H9 (cell line): ENCODE data around the gene GXYLT1. TPM values are rescaled to one million over a fixed set of nuclear protein-coding genes. Genes with fewer than 3 reads are reported as not detected.

Experiments used
- DNase-seq: peaks from one replicate; pipeline ENCODE4 v3.0.0-alpha.2; 2017
- H2AFZ ChIP-seq: one replicate; pipeline ENCODE4 v1.6.1; 2013; ENCODE audit warnings: mild to moderate bottlenecking, low read length, control low read depth, moderate library complexity
- H2AK5ac ChIP-seq: 2 replicates; pipeline ENCODE4 v1.6.1; 2013; ENCODE audit warnings: low read length, control low read depth, mixed read lengths; ENCODE audit not compliant: insufficient read length
- H2BK120ac ChIP-seq: one replicate; pipeline ENCODE4 v1.6.1; 2013; ENCODE audit warnings: low read depth, mild to moderate bottlenecking, low read length, control low read depth, inconsistent platforms; ENCODE audit not compliant: poor library complexity, severe bottlenecking
- H2BK12ac ChIP-seq: 2 replicates; pipeline ENCODE4 v1.6.1; 2013; ENCODE audit warnings: low read length, control low read depth, mixed read lengths, low read depth; ENCODE audit not compliant: insufficient read length
- H2BK15ac ChIP-seq: 2 replicates; pipeline ENCODE4 v1.6.1; 2013; ENCODE audit warnings: low read depth, low read length, control low read depth
- H2BK20ac ChIP-seq: one replicate; pipeline ENCODE4 v1.6.1; 2013; ENCODE audit warnings: low read depth, mild to moderate bottlenecking, low read length, control low read depth, inconsistent platforms; ENCODE audit not compliant: poor library complexity, severe bottlenecking
- H2BK5ac ChIP-seq: 2 replicates; pipeline ENCODE4 v1.6.1; 2013; ENCODE audit warnings: low read length, control low read depth, mixed read lengths; ENCODE audit not compliant: insufficient read length
- H3K14ac ChIP-seq: 2 replicates; pipeline ENCODE4 v1.6.1; 2013; ENCODE audit warnings: low read length, control low read depth; ENCODE audit not compliant: insufficient read depth
- H3K18ac ChIP-seq: 2 replicates; pipeline ENCODE4 v1.6.1; 2013; ENCODE audit warnings: low read depth, mild to moderate bottlenecking, mixed read lengths, low read length, control low read depth; ENCODE audit not compliant: insufficient read length
- H3K23ac ChIP-seq: 2 replicates; pipeline ENCODE4 v1.6.1; 2013; ENCODE audit warnings: low read length, control low read depth, mixed read lengths, low read depth; ENCODE audit not compliant: insufficient read length
- H3K23me2 ChIP-seq: 2 replicates; pipeline ENCODE4 v1.6.1; 2013; ENCODE audit warnings: low read depth, mild to moderate bottlenecking, mixed read lengths, low read length, control low read depth; ENCODE audit not compliant: insufficient read length, poor library complexity, severe bottlenecking
- H3K27ac ChIP-seq: 2 replicates; pipeline ENCODE4 v1.5.1; 2013; ENCODE audit warnings: low read length, control low read depth, mixed read lengths, low read depth; ENCODE audit not compliant: insufficient read length
- H3K27me3 ChIP-seq: 2 replicates; pipeline ENCODE4 v1.6.1; 2013; ENCODE audit warnings: low read length, control low read depth, inconsistent platforms; ENCODE audit not compliant: insufficient read depth
- H3K4ac ChIP-seq: 2 replicates; pipeline ENCODE4 v1.6.1; 2013; ENCODE audit warnings: low read depth, mild to moderate bottlenecking, control low read depth, inconsistent platforms, low read length, moderate library complexity
- H3K4me1 ChIP-seq: 2 replicates; pipeline ENCODE4 v1.6.1; 2013; ENCODE audit warnings: low read length, control low read depth, inconsistent platforms; ENCODE audit not compliant: insufficient read depth
- H3K4me2 ChIP-seq: 2 replicates; pipeline ENCODE4 v1.6.1; 2013; ENCODE audit warnings: low read length, control low read depth, mixed read lengths; ENCODE audit not compliant: insufficient read length, insufficient read depth
- H3K56ac ChIP-seq: 2 replicates; pipeline ENCODE4 v1.6.1; 2013; ENCODE audit warnings: low read depth, mild to moderate bottlenecking, mixed read lengths, low read length, control low read depth; ENCODE audit not compliant: insufficient read length
- H3K79me1 ChIP-seq: 2 replicates; pipeline ENCODE4 v1.6.1; 2013; ENCODE audit warnings: low read depth, mild to moderate bottlenecking, moderate library complexity, low read length, control low read depth, inconsistent platforms; ENCODE audit not compliant: insufficient read depth, poor library complexity, severe bottlenecking
- H3K79me2 ChIP-seq: 2 replicates; pipeline ENCODE4 v1.6.1; 2013; ENCODE audit warnings: low read length, control low read depth, inconsistent platforms; ENCODE audit not compliant: insufficient read depth
- H3K9ac ChIP-seq: 2 replicates; pipeline ENCODE4 v1.6.1; 2013; ENCODE audit warnings: low read length, control low read depth, mixed read lengths; ENCODE audit not compliant: insufficient read length; ENCODE audit errors: extremely low read depth
- H3K9me3 ChIP-seq: one replicate; pipeline ENCODE4 v1.6.1; 2013; ENCODE audit warnings: low read depth, low read length, inconsistent platforms; ENCODE audit not compliant: control insufficient read depth
- H3T11ph ChIP-seq: one replicate; pipeline ENCODE4 v1.6.1; 2013; ENCODE audit warnings: mild to moderate bottlenecking, low read length, control low read depth, inconsistent platforms
- H4K20me1 ChIP-seq: one replicate; pipeline ENCODE4 v1.6.1; 2013; ENCODE audit not compliant: control insufficient read depth, insufficient read length, insufficient read depth
- H4K5ac ChIP-seq: 2 replicates; pipeline ENCODE4 v1.6.1; 2013; ENCODE audit warnings: low read depth, mild to moderate bottlenecking, mixed read lengths, low read length, control low read depth; ENCODE audit not compliant: insufficient read length
- H4K8ac ChIP-seq: replicated peaks from 2 replicates; pipeline ENCODE4 v1.6.1; 2013; ENCODE audit warnings: low read length, control low read depth, mixed read lengths, low read depth; ENCODE audit not compliant: insufficient read length
- H4K91ac ChIP-seq: 2 replicates; pipeline ENCODE4 v1.6.1; 2013; ENCODE audit warnings: low read depth, mild to moderate bottlenecking, moderate library complexity, mixed read lengths, low read length, control low read depth; ENCODE audit not compliant: insufficient read length
- H3K27ac Mint-ChIP-seq, 3 experiments: 2 replicates in 2 of 3; 3 replicates in 1 of 3; pipeline ENCODE4 v1.8.0; 2020 to 2021; ENCODE audit warnings: mixed read lengths in 3 of 3, mild to moderate bottlenecking in 1 of 3, moderate library complexity in 1 of 3
- H3K27me3 Mint-ChIP-seq: 2 replicates; pipeline ENCODE4 v1.8.0; 2021; ENCODE audit warnings: low read depth, mild to moderate bottlenecking, moderate library complexity, mixed read lengths
- H3K36me3 Mint-ChIP-seq, 3 experiments: 2 replicates in 2 of 3; 3 replicates in 1 of 3; pipeline ENCODE4 v1.8.0; 2020 to 2021; ENCODE audit warnings: low read depth in 3 of 3, mixed read lengths in 3 of 3; ENCODE audit not compliant: insufficient read depth in 1 of 3
- H3K4me1 Mint-ChIP-seq, 2 experiments: 2 replicates each; pipeline ENCODE4 v1.8.0; 2020; ENCODE audit warnings: mixed read lengths in 2 of 2
- H3K4me3 Mint-ChIP-seq, 2 experiments: 2 replicates in 1 of 2; 3 replicates in 1 of 2; pipeline ENCODE4 v1.8.0; 2020 to 2021; ENCODE audit warnings: mild to moderate bottlenecking in 2 of 2, mixed read lengths in 2 of 2, moderate library complexity in 1 of 2
- H3K9me3 Mint-ChIP-seq, 2 experiments: 2 replicates in 1 of 2; 3 replicates in 1 of 2; pipeline ENCODE4 v1.8.0; 2020; ENCODE audit warnings: mild to moderate bottlenecking in 2 of 2, mixed read lengths in 2 of 2, moderate library complexity in 1 of 2
- WGBS: extraction: QIAGEN DNeasy Blood & Tissue Kit; methylation state at CpG from one replicate; pipeline ENCODE4 v1.1.7; 2013; ENCODE audit warnings: missing lambda C conversion rate, low lambda C conversion rate, mixed read lengths; ENCODE audit not compliant: insufficient read length; ENCODE audit errors: extremely low coverage; 5-methylcytosine and 5-hydroxymethylcytosine counted together
- total RNA-seq: library from RNA; stranded (reverse); gene quantifications from 2 replicates; pipeline ENCODE4 v1.2.1, GENCODE V29; 2021
- TF ChIP-seq, protein P1 (sequence below): fragments of 200-600 bp; sonication (generic); conservative IDR thresholded peaks from 3 replicates; pipeline ENCODE4 v1.8.0; 2021; ENCODE audit warnings: antibody characterized with exemption, mild to moderate bottlenecking

GXYLT1 gene
- total RNA-seq, 1 experiment from 2014 or later = 14.5 TPM

GRCh38 chr12:42118136-42118879, 26.4 kb downstream of the GXYLT1 start:
- Histone ChIP-seq H2AFZ (no peak overlapping the region), H3T11ph (no peak overlapping the region)
- WGBS = no CpG with 5 or more reads among the region's 5 CpGs

More at GRCh38 chr12:42118136-42118879, 26.4 kb downstream of the GXYLT1 start:
- Mint-ChIP-seq H3K9me3 (peaks cover 11 to 14% of the 10 kb centered on the region in 2 experiments), H3K4me3 (no peak overlapping the region), H3K36me3 (peaks cover 29 to 34% (median 33%) of the 10 kb centered on the region in 3 experiments), H3K4me1 (no peaks in the 10 kb centered on the region), H3K27me3 (no peaks in the 10 kb centered on the region), H3K27ac (no peak overlapping the region)
- Histone ChIP-seq H2BK15ac (no peak overlapping the region), H3K9ac (no peak overlapping the region), H3K9me3 (no peaks in the 10 kb centered on the region), H3K79me2 (no peaks in the 10 kb centered on the region; the same call in 1 of the 2 replicates), H3K27ac (no peak overlapping the region), H3K56ac (no peak overlapping the region), H4K91ac (no peak overlapping the region), H3K79me1 (peaks cover 2% of the 10 kb centered on the region), H3K4ac (no peak overlapping the region), H3K4me1 (no peaks in the 10 kb centered on the region), H4K20me1 (no peaks in the 10 kb centered on the region), H3K23ac (no peak overlapping the region), H4K8ac (no peak overlapping the region), H2BK5ac (no peak overlapping the region), H4K5ac (no peak overlapping the region), H2BK12ac (no peak overlapping the region), H3K23me2 (no peaks in the 10 kb centered on the region), H3K4me2 (no peak overlapping the region), H3K14ac (no peak overlapping the region), H2BK120ac (no peak overlapping the region), H3K27me3 (no peaks in the 10 kb centered on the region), H2BK20ac (no peak overlapping the region), H2AK5ac (no peak overlapping the region), H3K18ac (no peak overlapping the region)
- DNase-seq = no peak
- TF ChIP-seq, protein P1, sequence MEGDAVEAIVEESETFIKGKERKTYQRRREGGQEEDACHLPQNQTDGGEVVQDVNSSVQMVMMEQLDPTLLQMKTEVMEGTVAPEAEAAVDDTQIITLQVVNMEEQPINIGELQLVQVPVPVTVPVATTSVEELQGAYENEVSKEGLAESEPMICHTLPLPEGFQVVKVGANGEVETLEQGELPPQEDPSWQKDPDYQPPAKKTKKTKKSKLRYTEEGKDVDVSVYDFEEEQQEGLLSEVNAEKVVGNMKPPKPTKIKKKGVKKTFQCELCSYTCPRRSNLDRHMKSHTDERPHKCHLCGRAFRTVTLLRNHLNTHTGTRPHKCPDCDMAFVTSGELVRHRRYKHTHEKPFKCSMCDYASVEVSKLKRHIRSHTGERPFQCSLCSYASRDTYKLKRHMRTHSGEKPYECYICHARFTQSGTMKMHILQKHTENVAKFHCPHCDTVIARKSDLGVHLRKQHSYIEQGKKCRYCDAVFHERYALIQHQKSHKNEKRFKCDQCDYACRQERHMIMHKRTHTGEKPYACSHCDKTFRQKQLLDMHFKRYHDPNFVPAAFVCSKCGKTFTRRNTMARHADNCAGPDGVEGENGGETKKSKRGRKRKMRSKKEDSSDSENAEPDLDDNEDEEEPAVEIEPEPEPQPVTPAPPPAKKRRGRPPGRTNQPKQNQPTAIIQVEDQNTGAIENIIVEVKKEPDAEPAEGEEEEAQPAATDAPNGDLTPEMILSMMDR = no peak
